HG03469 (cell line): ENCODE results near the gene CCDC110.
A peak's percentile ranks its signal among the peaks of the same experiment; 100 is the strongest.
"Not testable (repeated sequence)": the region's sequence is repeated elsewhere in the genome, so short reads cannot be mapped to it uniquely, and the experiment has no call there.

Experiments used
- ATAC-seq: cut with Tn5 transposase; IDR thresholded peaks from one replicate; pipeline ENCODE4 v1.9.1; 2021; ENCODE audit warnings: mild to moderate bottlenecking, moderate library complexity, moderate number of reproducible peaks; ENCODE audit not compliant: unreplicated experiment

CCDC110 gene

DNA sequence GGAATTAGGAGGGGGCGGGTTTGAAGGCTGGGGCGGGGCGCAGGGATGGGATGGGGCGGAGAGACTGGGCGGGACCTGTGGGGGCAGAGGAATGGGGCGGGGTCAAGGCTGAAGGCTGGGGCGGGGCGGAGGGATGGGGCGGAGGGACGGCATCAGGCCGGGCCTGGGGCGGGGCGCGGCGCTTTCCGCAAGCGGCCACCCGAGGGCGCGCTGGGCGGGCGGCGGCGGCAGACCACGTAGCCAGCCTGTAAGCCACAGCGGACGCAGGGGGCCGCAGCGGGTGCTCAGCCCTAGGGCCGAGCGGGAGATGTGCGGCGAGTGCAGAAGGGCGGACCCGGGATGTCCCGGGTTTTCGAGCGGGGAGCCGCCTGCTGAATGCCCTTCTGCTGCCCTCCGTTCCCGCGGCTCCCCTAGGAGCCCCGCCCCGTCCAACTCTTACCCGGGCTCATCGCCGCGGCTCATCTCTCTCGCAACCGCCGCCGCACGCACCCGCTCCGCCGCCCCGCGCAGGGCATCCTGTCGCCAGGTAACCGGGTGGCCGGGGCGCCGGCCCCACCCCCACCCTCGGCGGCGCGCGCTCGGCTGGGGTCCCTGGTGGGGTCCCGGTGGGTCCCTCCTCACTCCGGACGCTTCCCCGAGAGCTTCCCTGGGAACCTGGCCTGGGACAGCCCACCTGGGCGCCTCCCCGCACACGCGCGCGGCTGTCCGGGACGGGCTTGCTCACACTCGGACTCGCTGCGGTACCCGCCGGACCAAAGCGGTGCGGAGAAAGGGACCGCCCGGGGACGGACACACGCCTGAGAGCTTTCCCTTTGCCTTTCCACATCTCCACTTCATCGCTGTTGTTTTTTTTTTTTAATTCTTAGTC is at the start of gene CCDC110:
CCDC110 (minus strand) TSS at position 499 of the 868 bp plus-strand sequence; CDS start at position 449, 50 bp downstream.
- peak; percentile 74 for ATAC-seq

GRCh38 chr4:185520119-185520518 is 48.6 kb upstream of the CCDC110 start:
- ATAC-seq, result no peak

- no peak for ATAC-seq
Observed at GRCh38 chr4:185518494-185518893, 47.0 kb upstream of the CCDC110 start.

- ATAC-seq, result no peak
Observed at GRCh38 chr4:185518069-185518468, 46.5 kb upstream of the CCDC110 start.

DNA sequence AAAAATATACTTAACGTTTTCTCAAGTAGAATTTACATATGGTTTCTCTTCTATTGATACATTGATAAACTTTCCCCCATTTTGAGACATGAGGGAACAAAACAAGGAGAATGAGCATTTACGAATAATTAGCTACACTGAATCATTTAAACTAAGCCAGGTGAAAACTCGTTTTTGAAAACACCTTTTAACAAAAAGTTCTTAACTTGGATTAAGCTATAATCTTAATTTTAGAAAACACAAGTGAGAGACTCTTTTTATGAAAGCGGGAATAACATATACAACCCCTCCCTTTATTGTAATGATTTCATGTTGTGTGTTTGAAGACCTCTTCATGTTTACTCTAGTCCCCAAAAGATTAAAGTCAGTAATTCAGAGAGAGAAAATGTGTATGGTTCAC is 43.7 kb upstream of the CCDC110 start:
- ATAC-seq, result no peak

- ATAC-seq, result no peak
Observed at GRCh38 chr4:185514182-185514697, 42.7 kb upstream of the CCDC110 start.

DNA sequence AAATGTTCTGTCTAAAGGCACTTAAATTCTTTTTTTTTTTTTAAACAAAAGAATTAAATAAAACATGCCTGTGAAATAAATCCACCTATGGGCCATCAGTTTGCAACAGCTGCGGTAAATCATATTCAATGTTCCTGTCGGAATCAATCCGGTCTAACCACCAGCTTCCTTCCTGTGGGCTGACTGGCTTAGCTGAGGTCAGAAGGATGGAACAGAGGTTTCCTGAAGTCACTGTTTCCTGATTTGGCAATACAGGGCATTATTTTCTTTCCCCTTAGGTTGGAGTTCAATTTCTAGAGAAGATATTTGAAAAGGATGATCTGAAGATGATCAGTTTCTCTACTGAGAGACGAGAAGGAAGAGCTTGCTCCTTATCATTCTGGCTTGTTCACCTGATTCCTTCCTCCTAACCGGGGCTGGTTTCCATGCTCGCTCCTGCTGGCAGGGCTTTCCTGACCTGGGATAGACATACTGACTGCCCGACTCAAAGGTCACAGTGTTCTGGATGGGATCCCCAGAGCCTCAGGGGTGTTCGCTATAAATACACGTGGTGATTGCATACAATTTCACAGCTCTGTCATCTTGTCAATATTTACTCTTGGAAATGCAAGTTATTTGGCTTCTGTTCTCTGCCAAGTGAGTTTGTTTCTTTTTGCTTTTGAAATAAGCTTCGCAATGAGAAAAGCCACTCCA is 42.1 kb upstream of the CCDC110 start:
- ATAC-seq, result no peak

GRCh38 chr4:185512516-185512915 is 41.0 kb upstream of the CCDC110 start:
- ATAC-seq, result no peak

DNA sequence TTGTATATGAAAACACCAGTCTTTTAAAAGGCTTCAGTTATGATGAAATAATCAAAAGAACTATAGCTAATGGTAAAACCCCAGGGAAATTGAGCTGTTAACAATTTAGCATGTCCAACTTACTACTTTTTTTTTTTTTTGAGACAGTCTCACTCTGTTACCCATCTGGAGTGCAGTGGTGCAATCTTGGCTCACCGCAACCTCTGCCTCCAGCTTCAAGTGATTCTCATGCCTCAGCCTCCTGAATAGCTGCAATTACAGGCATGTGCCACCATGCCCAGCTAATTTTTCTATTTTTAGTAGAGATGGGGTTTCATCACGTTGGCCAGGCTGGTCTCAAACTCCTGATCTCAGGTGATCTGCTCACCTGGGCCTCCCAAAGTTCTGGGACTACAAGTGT is 39.7 kb upstream of the CCDC110 start:
- ATAC-seq, result not testable (repeated sequence)

DNA sequence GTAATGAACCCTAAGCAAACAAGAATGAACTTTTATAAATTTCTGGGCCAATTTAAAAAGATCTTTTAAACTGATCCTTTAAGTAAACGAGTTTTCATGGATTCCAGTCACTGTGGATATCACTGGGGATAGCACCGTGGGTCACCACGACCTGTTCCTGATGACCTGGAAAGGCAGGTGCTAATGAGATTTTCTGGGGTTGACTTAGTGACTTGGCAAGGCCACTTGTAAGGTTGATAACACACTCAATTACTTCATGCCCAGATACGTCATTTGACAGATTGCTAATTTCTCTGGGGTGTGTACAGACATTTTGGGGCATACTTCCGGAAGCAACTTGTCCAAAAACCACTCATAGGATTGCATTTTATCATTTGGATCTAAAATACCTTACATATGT is 39.3 kb upstream of the CCDC110 start:
- no peak for ATAC-seq

GRCh38 chr4:185508181-185508580 is 36.6 kb upstream of the CCDC110 start:
- no peak for ATAC-seq

DNA sequence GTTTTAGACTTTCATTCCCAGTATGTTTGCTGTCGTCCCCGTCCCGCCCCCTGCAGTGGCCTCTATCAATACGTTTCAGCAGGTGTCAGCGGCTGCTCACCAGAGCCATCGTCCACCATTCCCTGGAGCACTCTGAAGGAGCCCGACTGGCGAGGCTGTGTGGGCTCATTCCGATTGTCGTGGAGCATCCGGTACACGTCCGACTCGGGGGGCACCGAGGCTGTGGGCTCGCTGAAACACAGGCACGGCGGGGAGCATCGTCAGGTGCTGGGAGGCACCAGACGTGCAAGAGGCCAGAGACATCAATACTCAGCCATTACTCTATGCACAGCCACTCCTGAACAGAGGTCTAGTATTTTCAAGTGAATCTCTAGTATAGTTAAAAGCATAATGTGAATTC is 34.9 kb upstream of the CCDC110 start:
- ATAC-seq, result no peak

- no peak for ATAC-seq
Observed at GRCh38 chr4:185504098-185505047, 32.8 kb upstream of the CCDC110 start.

- ATAC-seq, result no peak
Observed at GRCh38 chr4:185502386-185502785, 30.9 kb upstream of the CCDC110 start.

GRCh38 chr4:185500576-185500975 is 29.0 kb upstream of the CCDC110 start:
- no peak for ATAC-seq

DNA sequence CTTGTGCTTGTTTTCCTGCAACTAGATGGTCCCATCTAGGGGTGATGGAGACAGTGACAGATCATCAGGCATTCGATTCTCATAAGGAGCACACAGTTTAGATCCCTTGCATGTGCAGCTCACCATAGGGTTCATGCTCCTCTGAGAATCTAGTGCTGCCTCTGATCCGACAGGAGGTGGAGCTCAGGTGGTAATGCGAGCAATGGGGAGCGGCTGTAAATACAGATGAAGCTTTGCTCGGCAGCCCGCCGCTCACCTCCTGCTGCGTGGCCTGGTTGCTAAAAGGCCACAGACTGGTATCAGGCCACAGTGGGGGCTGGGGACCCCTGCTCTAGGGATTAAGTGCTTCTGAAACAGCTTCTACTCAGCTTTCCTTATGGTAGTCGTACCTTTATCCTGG is 28.5 kb upstream of the CCDC110 start:
- no peak for ATAC-seq

GRCh38 chr4:185488650-185489049 is 17.1 kb upstream of the CCDC110 start:
- ATAC-seq, result no peak

GRCh38 chr4:185481401-185481800 is 9.9 kb upstream of the CCDC110 start:
- ATAC-seq, result no peak

- no peak for ATAC-seq
Observed at GRCh38 chr4:185480016-185480732, 8.6 kb upstream of the CCDC110 start.

GRCh38 chr4:185479507-185479971 is 8.0 kb upstream of the CCDC110 start:
- ATAC-seq, result peak; percentile 91
